NOMO-1 treated with dmso at 0.1 percent for 144 hours (cell line): ENCODE measurements around the gene AHSA1.

Experiments used
- DNase-seq: peaks from one replicate; lab custom pipeline; 2025; ENCODE audit not compliant: unreplicated experiment; lab: John Stamatoyannopoulos, UW

The AHSA1 gene

DNA sequence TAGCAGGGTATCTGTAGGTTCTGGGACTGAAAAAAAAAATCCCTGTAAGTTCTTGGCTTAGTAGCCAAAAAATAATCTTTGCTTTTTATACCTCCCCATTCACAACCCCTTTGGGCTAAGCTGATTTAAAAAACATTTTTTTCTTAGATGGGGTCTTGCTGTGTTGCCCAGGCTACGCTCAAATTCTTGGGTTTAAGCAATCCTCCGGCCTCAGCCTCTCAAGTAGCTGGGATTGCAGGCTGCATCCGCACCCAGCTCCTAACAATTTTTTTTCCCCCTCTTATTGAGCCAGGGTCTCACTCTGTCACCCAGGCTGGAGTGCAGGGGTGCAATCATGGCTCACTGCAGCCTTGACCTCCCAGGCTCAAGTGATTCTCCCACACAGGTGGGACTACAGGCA is 49.9 kb downstream of the AHSA1 start:
- no peak for DNase-seq

DNA sequence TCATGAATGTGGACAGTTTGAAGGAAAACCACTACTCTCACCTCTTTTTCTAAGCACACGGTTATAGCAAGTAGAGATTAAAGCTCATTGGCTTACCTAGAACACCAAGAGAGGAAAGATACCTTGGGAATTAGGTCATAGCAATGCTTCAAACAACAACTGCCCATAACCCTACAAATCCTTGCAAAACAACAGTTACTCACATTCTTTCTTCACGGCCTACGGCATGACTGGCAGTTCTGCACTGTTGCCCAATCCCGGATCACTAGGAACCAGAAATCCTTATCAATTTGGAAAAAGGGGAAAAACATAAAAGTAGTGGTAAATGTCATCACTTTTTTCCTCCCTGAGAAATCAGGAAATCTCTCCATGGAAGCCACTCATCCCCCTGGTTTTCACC is 50.4 kb downstream of the AHSA1 start:
- DNase-seq = no peak

DNA sequence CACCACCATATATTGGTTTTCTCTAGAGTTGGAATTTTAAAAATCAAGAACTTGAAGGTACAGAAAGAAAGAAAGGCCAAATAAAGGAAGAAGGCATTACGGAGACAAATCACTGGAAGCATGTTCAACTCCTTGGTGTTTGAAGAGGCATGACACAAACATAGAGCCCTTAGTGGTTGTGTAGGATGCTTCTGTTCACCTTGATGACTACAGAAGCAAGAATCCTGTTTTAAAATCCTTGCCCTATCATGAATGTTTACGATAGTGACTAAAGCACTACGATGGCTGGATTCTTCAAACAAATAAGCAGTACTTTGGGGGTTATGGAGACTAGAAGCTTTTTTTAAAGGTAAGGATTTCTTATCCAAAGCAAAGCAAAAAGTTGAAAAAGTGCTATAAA is 51.0 kb downstream of the AHSA1 start:
- no peak for DNase-seq

DNA sequence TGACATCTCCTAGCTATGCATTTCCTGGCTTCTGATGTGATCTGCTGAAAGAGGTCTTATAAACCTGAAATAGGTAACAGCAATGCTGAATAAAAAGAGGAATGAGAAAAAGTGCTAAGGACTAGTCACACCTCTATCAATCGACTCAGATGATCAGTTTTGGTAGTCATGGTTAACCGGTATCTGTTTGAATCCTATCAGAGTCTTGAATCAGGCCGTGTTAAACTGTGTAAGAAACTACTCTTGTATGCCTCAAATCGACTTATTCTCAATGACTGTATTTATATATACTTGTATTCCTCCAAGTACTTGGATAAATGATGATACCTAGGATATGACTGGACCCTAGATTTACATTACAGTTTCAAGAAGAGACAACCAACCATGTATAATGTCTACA is 51.5 kb downstream of the AHSA1 start:
- no peak for DNase-seq

DNA sequence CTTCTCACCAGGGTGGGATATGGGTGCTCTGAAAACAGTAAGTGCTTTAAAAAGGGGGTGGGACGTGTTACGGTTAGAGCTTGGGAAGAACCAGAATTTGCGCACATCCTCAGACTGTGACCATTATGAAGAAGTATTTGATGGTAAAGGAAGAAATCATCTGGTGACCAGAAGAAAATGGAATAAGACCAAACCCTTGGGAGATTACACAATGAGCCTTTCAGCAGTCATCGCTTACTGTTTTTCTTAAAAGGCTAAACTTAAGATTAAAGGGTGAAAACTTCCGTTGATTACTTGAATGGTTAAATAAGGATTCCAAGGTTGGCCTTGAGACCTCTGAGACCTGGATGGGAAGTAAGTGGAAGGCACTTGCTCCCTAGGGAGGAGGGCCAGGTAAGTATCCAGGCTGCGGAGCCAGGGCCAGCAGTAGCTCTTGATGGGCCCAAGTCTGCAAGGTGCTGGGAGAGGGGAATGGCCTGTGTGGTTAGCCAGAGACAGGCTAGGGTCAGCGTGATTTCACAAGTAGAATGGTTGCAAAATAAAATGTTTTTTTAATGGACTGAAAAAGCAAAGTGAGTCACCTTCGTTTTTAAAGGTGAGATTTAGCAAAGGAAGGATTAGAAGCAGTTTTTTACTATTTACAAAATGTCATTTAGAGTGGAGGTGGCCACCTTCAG is 53.7 kb downstream of the AHSA1 start:
- DNase-seq = no peak

DNA sequence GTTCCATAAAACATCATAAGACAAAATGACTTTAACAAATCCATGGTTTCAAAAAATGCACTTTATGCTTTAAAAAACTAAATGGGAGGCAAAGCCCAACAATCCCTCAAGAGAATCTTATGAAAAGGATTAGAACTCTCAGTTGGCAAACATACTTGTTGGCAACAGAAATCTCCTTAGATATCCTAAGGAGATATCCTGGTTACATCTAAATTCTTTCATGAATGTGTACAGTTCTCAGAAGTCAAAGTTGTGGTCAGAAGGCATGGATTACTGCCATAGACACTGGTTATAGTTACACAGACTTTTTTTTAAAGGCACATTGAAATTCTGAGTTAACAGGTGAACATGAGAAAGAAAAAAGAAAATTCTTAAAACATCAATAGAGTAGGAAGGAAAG is 58.2 kb downstream of the AHSA1 start:
- no peak for DNase-seq
